ENCODE data around the gene ZNF346. TPM values are rescaled to one million over a fixed set of nuclear protein-coding genes. Genes with fewer than 3 reads are reported as not detected.
"Not testable (repeated sequence)": the region's sequence is repeated elsewhere in the genome, so short reads cannot be mapped to it uniquely, and the experiment has no call there.

The ZNF346 gene
- total and polyA plus RNA-seq, 5 donors: 5.5 to 13.8 (median 11.7) TPM

GRCh38 chr5:176994460-176995121 is 27.9 kb upstream of the ZNF346 start:
- intact Hi-C loops (cut with DNase I): no loop called here
- H3K4me1 ChIP-seq (ENCODE audit: control insufficient read depth, insufficient read depth, low read length): no peaks in the 10 kb centered on the region
- 76% methylated on average over 7 of the region's 7 CpGs for WGBS
- peak; percentile 57 to 82 for ATAC-seq
- no peaks in the 10 kb centered on the region for H3K27me3 ChIP-seq (ENCODE audit: control insufficient read depth, insufficient read depth)
- H3K27ac ChIP-seq (ENCODE audit: low read length): no peak overlapping the region
- no peak overlapping the region for H3K4me3 ChIP-seq (ENCODE audit: low read length)
- no peaks in the 10 kb centered on the region for H3K9me3 ChIP-seq (ENCODE audit: control insufficient read depth, low read length)
- DNase-seq: peak in 1 of 3 donors; percentile 26

- ATAC-seq: peak in 1 of 2 donors; percentile 27
- 92% methylated on average over 3 of the region's 3 CpGs for WGBS
- no peak for DNase-seq
- Histone ChIP-seq H3K4me1 (ENCODE audit: control insufficient read depth, insufficient read depth, low read length) (no peaks in the 10 kb centered on the region), H3K27me3 (ENCODE audit: control insufficient read depth, insufficient read depth) (no peaks in the 10 kb centered on the region), H3K4me3 (ENCODE audit: low read length) (no peak overlapping the region), H3K9me3 (ENCODE audit: control insufficient read depth, low read length) (no peaks in the 10 kb centered on the region), H3K27ac (ENCODE audit: low read length) (no peak overlapping the region)
- intact Hi-C loops (cut with DNase I): no loop called here
These were observed 27.4 kb upstream of the ZNF346 start for GRCh38 chr5:176995122-176995490.

- 38% methylated on average over 4 of the region's 4 CpGs for WGBS
- H3K4me1 ChIP-seq (ENCODE audit: control insufficient read depth, insufficient read depth, low read length): no peaks in the 10 kb centered on the region
- H3K27me3 ChIP-seq (ENCODE audit: control insufficient read depth, insufficient read depth): no peaks in the 10 kb centered on the region
- intact Hi-C loops (cut with DNase I): no loop called here
- H3K9me3 ChIP-seq (ENCODE audit: control insufficient read depth, low read length): no peaks in the 10 kb centered on the region
- H3K27ac ChIP-seq (ENCODE audit: low read length): no peak overlapping the region
- no peak overlapping the region for H3K4me3 ChIP-seq (ENCODE audit: low read length)
- ATAC-seq (peak in 1 of 2 donors; percentile 8), DNase-seq (no peak)
These were observed 26.4 kb upstream of the ZNF346 start for GRCh38 chr5:176995896-176996767.

- no peak overlapping the region for H3K4me3 ChIP-seq (ENCODE audit: low read length)
- 92% methylated on average over 5 of the region's 5 CpGs for WGBS
- H3K27ac ChIP-seq (ENCODE audit: low read length): no peak overlapping the region
- no peaks in the 10 kb centered on the region for H3K27me3 ChIP-seq (ENCODE audit: control insufficient read depth, insufficient read depth)
- no peaks in the 10 kb centered on the region for H3K9me3 ChIP-seq (ENCODE audit: control insufficient read depth, low read length)
- ATAC-seq (no peak), DNase-seq (no peak)
- H3K4me1 ChIP-seq (ENCODE audit: control insufficient read depth, insufficient read depth, low read length): no peaks in the 10 kb centered on the region
- intact Hi-C loops (cut with DNase I): no loop called here
These were observed 25.7 kb upstream of the ZNF346 start for GRCh38 chr5:176996780-176997179.

GRCh38 chr5:176998828-176999227 is 23.7 kb upstream of the ZNF346 start:
- ATAC-seq: no peak
- H3K9me3 ChIP-seq (ENCODE audit: control insufficient read depth, low read length): no peaks in the 10 kb centered on the region
- intact Hi-C loops (cut with DNase I): no loop called here
- H3K27ac ChIP-seq (ENCODE audit: low read length): no peak overlapping the region
- DNase-seq: no peak
- WGBS: 98% methylated on average over 5 of the region's 5 CpGs
- no peak overlapping the region for H3K4me3 ChIP-seq (ENCODE audit: low read length)
- H3K27me3 ChIP-seq (ENCODE audit: control insufficient read depth, insufficient read depth): no peaks in the 10 kb centered on the region
- no peaks in the 10 kb centered on the region for H3K4me1 ChIP-seq (ENCODE audit: control insufficient read depth, insufficient read depth, low read length)

GRCh38 chr5:176999526-176999925 is 23.0 kb upstream of the ZNF346 start:
- H3K4me3 ChIP-seq (ENCODE audit: low read length); H3K9me3 ChIP-seq (ENCODE audit: control insufficient read depth, low read length); ATAC-seq; H3K27me3 ChIP-seq (ENCODE audit: control insufficient read depth, insufficient read depth); H3K27ac ChIP-seq (ENCODE audit: low read length); DNase-seq; H3K4me1 ChIP-seq (ENCODE audit: control insufficient read depth, insufficient read depth, low read length); intact Hi-C loops (cut with DNase I): not testable (repeated sequence)

GRCh38 chr5:177003649-177004048 is 18.8 kb upstream of the ZNF346 start:
- H3K4me3 ChIP-seq (ENCODE audit: low read length): no peak overlapping the region
- H3K9me3 ChIP-seq (ENCODE audit: control insufficient read depth, low read length): no peaks in the 10 kb centered on the region
- ATAC-seq (no peak), DNase-seq (no peak)
- WGBS: 67% methylated on average over 5 of the region's 5 CpGs
- H3K4me1 ChIP-seq (ENCODE audit: control insufficient read depth, insufficient read depth, low read length): no peaks in the 10 kb centered on the region
- H3K27me3 ChIP-seq (ENCODE audit: control insufficient read depth, insufficient read depth): no peaks in the 10 kb centered on the region
- intact Hi-C loops (cut with DNase I): no loop called here
- H3K27ac ChIP-seq (ENCODE audit: low read length): no peak overlapping the region

- DNase-seq (no peak), ATAC-seq (no peak)
- no peak overlapping the region for H3K4me3 ChIP-seq (ENCODE audit: low read length)
- no peaks in the 10 kb centered on the region for H3K4me1 ChIP-seq (ENCODE audit: control insufficient read depth, insufficient read depth, low read length)
- H3K27ac ChIP-seq (ENCODE audit: low read length): no peak overlapping the region
- H3K9me3 ChIP-seq (ENCODE audit: control insufficient read depth, low read length): no peaks in the 10 kb centered on the region
- 96% methylated on average over 10 of the region's 10 CpGs for WGBS
- intact Hi-C loops (cut with DNase I): no loop called here
- H3K27me3 ChIP-seq (ENCODE audit: control insufficient read depth, insufficient read depth): no peaks in the 10 kb centered on the region
These were observed 17.5 kb upstream of the ZNF346 start for GRCh38 chr5:177004961-177005360.

GRCh38 chr5:177005619-177006264 is 16.8 kb upstream of the ZNF346 start:
- Histone ChIP-seq H3K27me3 (ENCODE audit: control insufficient read depth, insufficient read depth) (no peaks in the 10 kb centered on the region), H3K9me3 (ENCODE audit: control insufficient read depth, low read length) (no peaks in the 10 kb centered on the region), H3K4me3 (ENCODE audit: low read length) (peak overlapping the region; percentile 81), H3K4me1 (ENCODE audit: control insufficient read depth, insufficient read depth, low read length) (no peaks in the 10 kb centered on the region), H3K27ac (ENCODE audit: low read length) (peak overlapping the region; percentile 87)
- WGBS: under 1% methylated on average over 51 of the region's 51 CpGs
- DNase-seq: peak; percentile 79 to 89 (median 89)
- ATAC-seq: peak; percentile 85 to 86
- intact Hi-C loops (cut with DNase I): no loop called here

GRCh38 chr5:177006265-177006972 is 16.1 kb upstream of the ZNF346 start, which contains the start of gene UIMC1:
TSS of gene UIMC1 (minus strand) at chr5:177006779. CDS start at chr5:176982615, 24,164 bp downstream.
- WGBS: under 1% methylated on average over 83 of the region's 83 CpGs
- peak within 1 kb of the TSS; percentile 81 for H3K4me3 ChIP-seq (ENCODE audit: low read length)

More at GRCh38 chr5:177006265-177006972, 16.1 kb upstream of the ZNF346 start, which contains the start of gene UIMC1:
- intact Hi-C loops (cut with DNase I): no loop called here
- H3K4me1 ChIP-seq (ENCODE audit: control insufficient read depth, insufficient read depth, low read length): no peaks in the 10 kb centered on the region
- H3K27me3 ChIP-seq (ENCODE audit: control insufficient read depth, insufficient read depth): no peaks in the 10 kb centered on the region
- no peaks in the 10 kb centered on the region for H3K9me3 ChIP-seq (ENCODE audit: control insufficient read depth, low read length)
- H3K27ac ChIP-seq (ENCODE audit: low read length): peak within 1 kb of the TSS; percentile 87
- DNase-seq (peak; percentile 90 to 97 (median 96)), ATAC-seq (peak; percentile 94 to 95)

Data from right cardiac atrium (tissue), 5 donors.